MM.1S (cell line): Measurements from ENCODE around the gene CD84.

Experiments
- DNase-seq: peaks from one replicate; pipeline ENCODE4 v3.0.0-alpha.2; 2015
- H2AFZ ChIP-seq: fragments of 300-600 bp; sonication (generic); 2 replicates; pipeline ENCODE4 v1.6.0; 2016; ENCODE audit warnings: antibody characterized with exemption, low read length
- H3F3A ChIP-seq: fragments of 300-600 bp; sonication (generic); 2 replicates; pipeline ENCODE4 v1.6.1; 2016; ENCODE audit warnings: mild to moderate bottlenecking, antibody characterized with exemption, low read length, moderate library complexity, mixed read lengths; ENCODE audit not compliant: insufficient read depth
- H3K27ac ChIP-seq: fragments of 300-600 bp; sonication (generic); 2 replicates; pipeline ENCODE4 v1.5.1; 2016; ENCODE audit warnings: mild to moderate bottlenecking, low read length
- H3K27me3 ChIP-seq: fragments of 300-600 bp; sonication (generic); replicated peaks from 2 replicates; pipeline ENCODE4 v1.6.0; 2016; ENCODE audit warnings: low read length; ENCODE audit not compliant: insufficient read depth
- H3K36me3 ChIP-seq: fragments of 300-600 bp; sonication (generic); replicated peaks from 2 replicates; pipeline ENCODE4 v1.6.1; 2016; ENCODE audit warnings: mild to moderate bottlenecking, low read length, mixed read lengths; ENCODE audit not compliant: insufficient read depth
- H3K4me1 ChIP-seq: fragments of 300-600 bp; sonication (generic); 2 replicates; pipeline ENCODE4 v1.6.1; 2016; ENCODE audit warnings: low read length, mixed read lengths
- H3K4me2 ChIP-seq: fragments of 300-600 bp; sonication (generic); 2 replicates; pipeline ENCODE4 v1.6.0; 2016; ENCODE audit warnings: low read depth, low read length
- H3K4me3 ChIP-seq: fragments of 300-600 bp; sonication (generic); 2 replicates; pipeline ENCODE4 v1.5.1; 2016; ENCODE audit warnings: low read length, mixed read lengths
- H3K79me2 ChIP-seq: fragments of 300-600 bp; sonication (generic); 2 replicates; pipeline ENCODE4 v1.6.1; 2016; ENCODE audit warnings: mixed run types, low read length, mixed read lengths
- H3K9ac ChIP-seq: fragments of 300-600 bp; sonication (generic); 2 replicates; pipeline ENCODE4 v1.6.1; 2016; ENCODE audit warnings: low read length, mixed read lengths
- H3K9me2 ChIP-seq: fragments of 300-600 bp; sonication (generic); replicated peaks from 2 replicates; pipeline ENCODE4 v1.6.1; 2016; ENCODE audit warnings: mild to moderate bottlenecking, low read length, mixed read lengths; ENCODE audit not compliant: insufficient read depth
- H3K9me3 ChIP-seq: fragments of 300-600 bp; sonication (generic); replicated peaks from 2 replicates; pipeline ENCODE4 v1.6.1; 2016; ENCODE audit warnings: mild to moderate bottlenecking, low read length, mixed read lengths; ENCODE audit not compliant: insufficient read depth
- H4K20me1 ChIP-seq: fragments of 300-600 bp; sonication (generic); 2 replicates; pipeline ENCODE4 v1.6.1; 2016; ENCODE audit warnings: mild to moderate bottlenecking, low read length, moderate library complexity, mixed read lengths; ENCODE audit not compliant: insufficient read depth
- CTCF ChIP-seq: fragments of 300-600 bp; sonication (generic); IDR thresholded peaks from 2 replicates; pipeline ENCODE4 v1.5.1; 2016; ENCODE audit warnings: antibody characterized with exemption, low read length, mixed read lengths
- EZH2 ChIP-seq: fragments of 300-600 bp; sonication (generic); optimal IDR thresholded peaks from 2 replicates; pipeline ENCODE3; 2017; ENCODE audit warnings: low read depth, mild to moderate bottlenecking, antibody characterized with exemption, low read length, mixed read lengths
- EZH2phosphoT487 ChIP-seq: fragments of 300-600 bp; sonication (generic); IDR thresholded peaks from 2 replicates; pipeline ENCODE4 v1.6.1; 2018; ENCODE audit warnings: antibody characterized with exemption, low read length

The CD84 gene

GRCh38 chr1:160492617-160493016 lies 86.7 kb downstream of the CD84 start:
- Histone ChIP-seq H3K4me1 (no peaks in the 10 kb centered on the region), H2AFZ (no peak overlapping the region), H3K4me2 (no peak overlapping the region), H3K27ac (no peak overlapping the region), H3K9me3 (no peaks in the 10 kb centered on the region), H4K20me1 (no peaks in the 10 kb centered on the region), H3K4me3 (no peak overlapping the region), H3K27me3 (no peaks in the 10 kb centered on the region), H3K9ac (no peak overlapping the region), H3K36me3 (no peaks in the 10 kb centered on the region), H3K9me2 (no peaks in the 10 kb centered on the region), H3F3A (no peaks in the 10 kb centered on the region), H3K79me2 (no peaks in the 10 kb centered on the region)
- TF ChIP-seq CTCF (no peak), EZH2phosphoT487 (no peak), EZH2 (no peak)
- no peak for DNase-seq

- TF ChIP-seq EZH2phosphoT487 (no peak), EZH2 (no peak), CTCF (no peak)
- Histone ChIP-seq H4K20me1 (no peaks in the 10 kb centered on the region), H3F3A (no peaks in the 10 kb centered on the region), H3K4me3 (no peak overlapping the region), H3K27me3 (no peaks in the 10 kb centered on the region), H3K79me2 (no peaks in the 10 kb centered on the region), H3K9me3 (no peaks in the 10 kb centered on the region), H3K4me2 (no peak overlapping the region), H3K4me1 (no peaks in the 10 kb centered on the region), H2AFZ (no peak overlapping the region), H3K27ac (no peak overlapping the region), H3K9me2 (no peaks in the 10 kb centered on the region), H3K36me3 (no peaks in the 10 kb centered on the region), H3K9ac (no peak overlapping the region)
- no peak for DNase-seq
These were observed 87.3 kb downstream of the CD84 start for GRCh38 chr1:160491981-160492380.
